Hepatocyte (in vitro differentiated cells): Measurements from ENCODE around the gene SLC27A2. TPM values are rescaled to one million over a fixed set of nuclear protein-coding genes. Genes with fewer than 3 reads are reported as not detected.

Experiments used
- DNase-seq: peaks from one replicate; pipeline ENCODE4 v3.0.0-alpha.2; 2016; ENCODE audit warnings: low spot score
- H2AFZ ChIP-seq: fragments of 200-600 bp; sonication (generic); 2 replicates; pipeline ENCODE4 v1.6.0; 2016; ENCODE audit warnings: antibody characterized with exemption, mild to moderate bottlenecking
- H3K27ac ChIP-seq: fragments of 200-600 bp; sonication (generic); 2 replicates; pipeline ENCODE4 v1.5.1; 2016; ENCODE audit warnings: mild to moderate bottlenecking
- H3K27me3 ChIP-seq: fragments of 200-600 bp; sonication (generic); 2 replicates; pipeline ENCODE4 v1.6.1; 2016
- H3K36me3 ChIP-seq: fragments of 200-600 bp; sonication (generic); replicated peaks from 2 replicates; pipeline ENCODE4 v1.5.1; 2016; ENCODE audit warnings: low read depth; ENCODE audit not compliant: insufficient read depth
- H3K4me1 ChIP-seq: fragments of 200-600 bp; sonication (generic); 2 replicates; pipeline ENCODE4 v1.5.1; 2016; ENCODE audit warnings: mild to moderate bottlenecking, moderate library complexity; ENCODE audit not compliant: insufficient read depth
- H3K4me2 ChIP-seq: fragments of 200-600 bp; sonication (generic); 2 replicates; pipeline ENCODE4 v1.6.0; 2016
- H3K4me3 ChIP-seq: fragments of 200-600 bp; sonication (generic); 2 replicates; pipeline ENCODE4 v1.5.1; 2016; ENCODE audit warnings: mild to moderate bottlenecking
- H3K79me2 ChIP-seq: fragments of 200-600 bp; sonication (generic); 2 replicates; pipeline ENCODE4 v1.6.0; 2017; ENCODE audit warnings: mild to moderate bottlenecking
- H3K9me2 ChIP-seq: fragments of 200-600 bp; sonication (generic); replicated peaks from 2 replicates; pipeline ENCODE4 v1.6.0; 2017; ENCODE audit warnings: mild to moderate bottlenecking; ENCODE audit not compliant: insufficient read depth
- H3K9me3 ChIP-seq: fragments of 200-600 bp; sonication (generic); 2 replicates; pipeline ENCODE4 v1.5.1; 2016; ENCODE audit warnings: low read depth, mild to moderate bottlenecking
- H4K20me1 ChIP-seq: fragments of 200-600 bp; sonication (generic); 2 replicates; pipeline ENCODE4 v1.6.0; 2016; ENCODE audit warnings: mild to moderate bottlenecking; ENCODE audit not compliant: insufficient read depth, poor library complexity, severe bottlenecking
- CTCF ChIP-seq: fragments of 200-600 bp; sonication (generic); IDR thresholded peaks from 2 replicates; pipeline ENCODE4 v1.5.1; 2016; ENCODE audit warnings: antibody characterized with exemption, mild to moderate bottlenecking; ENCODE audit not compliant: poor library complexity
- EZH2 ChIP-seq: fragments of 200-600 bp; sonication (generic); IDR thresholded peaks from 2 replicates; pipeline ENCODE4 v1.6.1; 2016; ENCODE audit warnings: antibody characterized with exemption, mild to moderate bottlenecking, borderline replicate concordance
- EZH2phosphoT487 ChIP-seq: fragments of 200-600 bp; sonication (generic); IDR thresholded peaks from one replicate; pipeline ENCODE4 v1.6.1; 2018; ENCODE audit warnings: antibody characterized with exemption, mild to moderate bottlenecking, low read depth, moderate library complexity; ENCODE audit not compliant: unreplicated experiment, severe bottlenecking
- WGBS: methylation state at CpG from one replicate; pipeline ENCODE4 v1.1.6; 2016; ENCODE audit warnings: low lambda C conversion rate; ENCODE audit errors: missing lambda C conversion rate; 5-methylcytosine and 5-hydroxymethylcytosine counted together
- polyA plus RNA-seq: library from polyadenylated mRNA; unstranded; fragments of >200 nt; fragmentation: Nextera tagmentation; extraction: Ambion mirVana; gene quantifications from 2 replicates; pipeline ENCODE4 v1.2.1, GENCODE V29; 2016
- total RNA-seq: library from RNA; depleted of rRNA; stranded (reverse); fragments of >200 nt; gene quantifications from 2 replicates; pipeline ENCODE4 v1.2.3, GENCODE V29; 2014

SLC27A2 gene
- total and polyA plus RNA-seq, 2 experiments from 2014 or later: 24.8 to 41.3 TPM

- Histone ChIP-seq H3K4me2 (no peak overlapping the region), H3K27me3 (no peaks in the 10 kb centered on the region), H4K20me1 (no peaks in the 10 kb centered on the region), H3K4me1 (peaks cover 5% of the 10 kb centered on the region), H3K9me2 (no peaks in the 10 kb centered on the region), H3K9me3 (no peaks in the 10 kb centered on the region), H3K79me2 (no peaks in the 10 kb centered on the region), H3K27ac (no peak overlapping the region), H2AFZ (no peak overlapping the region), H3K36me3 (no peaks in the 10 kb centered on the region), H3K4me3 (no peak overlapping the region)
- 92% methylated on average over 3 of the region's 3 CpGs for WGBS
- no peak for DNase-seq
- no peak for TF ChIP-seq EZH2phosphoT487
- TF ChIP-seq EZH2: no peak
- TF ChIP-seq CTCF: no peak
These were observed 47.3 kb downstream of the SLC27A2 start for GRCh38 chr15:50229336-50229735.

- no peak overlapping the region for H2AFZ ChIP-seq
- H3K4me3 ChIP-seq: no peak overlapping the region
- H3K79me2 ChIP-seq: no peaks in the 10 kb centered on the region
- H3K9me3 ChIP-seq: no peaks in the 10 kb centered on the region
- no peaks in the 10 kb centered on the region for H3K36me3 ChIP-seq
- no peak overlapping the region for H3K27ac ChIP-seq
- no peak for DNase-seq
- TF ChIP-seq EZH2phosphoT487: no peak
- TF ChIP-seq CTCF: no peak
- no peak for TF ChIP-seq EZH2
- H3K9me2 ChIP-seq: no peaks in the 10 kb centered on the region
- no peaks in the 10 kb centered on the region for H3K4me1 ChIP-seq
- H3K27me3 ChIP-seq: no peaks in the 10 kb centered on the region
- H3K4me2 ChIP-seq: no peak overlapping the region
- no peaks in the 10 kb centered on the region for H4K20me1 ChIP-seq
These were observed 49.8 kb downstream of the SLC27A2 start for GRCh38 chr15:50231761-50232160.

- no peaks in the 10 kb centered on the region for H3K9me3 ChIP-seq
- no peak overlapping the region for H3K27ac ChIP-seq
- H3K4me3 ChIP-seq: no peak overlapping the region
- no peak overlapping the region for H3K4me2 ChIP-seq
- H3K27me3 ChIP-seq: no peaks in the 10 kb centered on the region
- 73% methylated on average over 2 of the region's 2 CpGs for WGBS
- DNase-seq: no peak
- no peaks in the 10 kb centered on the region for H3K79me2 ChIP-seq
- no peak overlapping the region for H2AFZ ChIP-seq
- no peaks in the 10 kb centered on the region for H4K20me1 ChIP-seq
- no peaks in the 10 kb centered on the region for H3K36me3 ChIP-seq
- TF ChIP-seq EZH2 (no peak), CTCF (no peak), EZH2phosphoT487 (no peak)
- H3K4me1 ChIP-seq: no peaks in the 10 kb centered on the region
- no peaks in the 10 kb centered on the region for H3K9me2 ChIP-seq
These were observed 50.8 kb downstream of the SLC27A2 start for GRCh38 chr15:50232791-50233190.

GRCh38 chr15:50233192-50233736 lies 51.3 kb downstream of the SLC27A2 start:
- Histone ChIP-seq H3K4me3 (no peak overlapping the region), H2AFZ (no peak overlapping the region), H3K36me3 (no peaks in the 10 kb centered on the region), H3K27me3 (no peaks in the 10 kb centered on the region), H3K27ac (no peak overlapping the region), H3K4me1 (no peaks in the 10 kb centered on the region), H4K20me1 (no peaks in the 10 kb centered on the region), H3K79me2 (no peaks in the 10 kb centered on the region), H3K9me2 (no peaks in the 10 kb centered on the region), H3K4me2 (no peak overlapping the region), H3K9me3 (no peaks in the 10 kb centered on the region)
- no peak for TF ChIP-seq EZH2
- no peak for TF ChIP-seq CTCF
- TF ChIP-seq EZH2phosphoT487: no peak
- DNase-seq: no peak
